ENCODE measurements around the gene NMBR.
"Not testable (repeated sequence)": the region's sequence is repeated elsewhere in the genome, so short reads cannot be mapped to it uniquely, and the experiment has no call there.

Gene NMBR

GRCh38 chr6:142110820-142111219 is 36.1 kb downstream of the NMBR start:
- H3K18ac ChIP-seq (ENCODE audit: low read length); H4K5ac ChIP-seq (ENCODE audit: low read length); H3K79me2 ChIP-seq (ENCODE audit: control insufficient read depth, insufficient read depth, low read length); H3K9ac ChIP-seq (ENCODE audit: low read length); H3K4me3 ChIP-seq (ENCODE audit: low read length); H3K36me3 ChIP-seq (ENCODE audit: control insufficient read depth, insufficient read depth, low read length); H3K79me1 ChIP-seq (ENCODE audit: low read length); H3K4ac ChIP-seq (ENCODE audit: low read depth, low read length); H3K27me3 ChIP-seq (ENCODE audit: insufficient read depth, low read length, poor library complexity); H3K23ac ChIP-seq (ENCODE audit: low read length); DNase-seq; H2BK15ac ChIP-seq (replicated peaks; ENCODE audit: low read depth); H3K4me1 ChIP-seq (ENCODE audit: control insufficient read depth, low read depth, low read length); H2BK5ac ChIP-seq (ENCODE audit: low read length); H2BK120ac ChIP-seq (ENCODE audit: low read depth, low read length); H3K27ac ChIP-seq (ENCODE audit: low read depth, low read length); H3K4me2 ChIP-seq (ENCODE audit: low read length); H3K56ac ChIP-seq (ENCODE audit: low read length); H2AK5ac ChIP-seq (ENCODE audit: low read length); H4K8ac ChIP-seq (ENCODE audit: low read depth, low read length): not testable (repeated sequence)
- WGBS (ENCODE audit: extremely low coverage, insufficient coverage, low lambda C conversion rate), result no CpG with 5 or more reads among the region's 9 CpGs

- DNase-seq; H2BK15ac ChIP-seq (replicated peaks; ENCODE audit: low read depth); H3K56ac ChIP-seq (ENCODE audit: low read length); H3K27me3 ChIP-seq (ENCODE audit: insufficient read depth, low read length, poor library complexity); H3K23ac ChIP-seq (ENCODE audit: low read length); H3K27ac ChIP-seq (ENCODE audit: low read depth, low read length); H3K18ac ChIP-seq (ENCODE audit: low read length); H2AK5ac ChIP-seq (ENCODE audit: low read length); H3K36me3 ChIP-seq (ENCODE audit: control insufficient read depth, insufficient read depth, low read length); H2BK5ac ChIP-seq (ENCODE audit: low read length); H3K79me1 ChIP-seq (ENCODE audit: low read length); H3K4ac ChIP-seq (ENCODE audit: low read depth, low read length); H4K5ac ChIP-seq (ENCODE audit: low read length); H3K4me3 ChIP-seq (ENCODE audit: low read length); H2BK120ac ChIP-seq (ENCODE audit: low read depth, low read length); H3K79me2 ChIP-seq (ENCODE audit: control insufficient read depth, insufficient read depth, low read length); H3K4me1 ChIP-seq (ENCODE audit: control insufficient read depth, low read depth, low read length); H4K8ac ChIP-seq (ENCODE audit: low read depth, low read length); H3K4me2 ChIP-seq (ENCODE audit: low read length); H3K9ac ChIP-seq (ENCODE audit: low read length): not testable (repeated sequence)
- no CpG with 5 or more reads among the region's 5 CpGs for WGBS (ENCODE audit: extremely low coverage, insufficient coverage, low lambda C conversion rate)
These were observed 42.1 kb downstream of the NMBR start for GRCh38 chr6:142104820-142105219.

DNA sequence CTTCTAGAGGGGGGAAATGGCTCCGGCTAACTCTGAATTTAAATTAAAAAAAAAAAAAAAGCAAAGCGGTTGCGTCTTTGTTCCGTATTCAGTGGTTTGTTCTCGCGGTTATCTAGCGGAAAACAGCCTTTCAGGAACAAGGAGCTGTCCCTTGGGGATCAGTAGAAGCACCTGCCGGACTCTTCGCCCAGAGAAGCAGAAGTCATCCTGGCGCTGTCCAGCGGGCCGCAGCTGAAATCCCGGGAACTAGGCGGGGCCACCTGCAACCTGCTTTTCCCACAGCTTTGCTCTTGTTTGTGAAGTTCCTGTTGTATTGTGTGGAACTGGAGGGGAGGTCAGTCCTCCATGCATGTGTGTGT is 58.1 kb downstream of the NMBR start:
- Histone ChIP-seq H3K4me3 (ENCODE audit: low read length) (no peak overlapping the region), H3K79me2 (ENCODE audit: control insufficient read depth, insufficient read depth, low read length) (no peaks in the 10 kb centered on the region), H3K4me1 (ENCODE audit: control insufficient read depth, low read depth, low read length) (no peaks in the 10 kb centered on the region), H3K27me3 (ENCODE audit: insufficient read depth, low read length, poor library complexity) (no peaks in the 10 kb centered on the region), H3K56ac (ENCODE audit: low read length) (no peak overlapping the region), H4K5ac (ENCODE audit: low read length) (no peak overlapping the region), H3K4ac (ENCODE audit: low read depth, low read length) (no peak overlapping the region), H2BK15ac (replicated peaks; ENCODE audit: low read depth) (no peak overlapping the region), H3K79me1 (ENCODE audit: low read length) (no peaks in the 10 kb centered on the region), H2BK5ac (ENCODE audit: low read length) (no peak overlapping the region), H3K36me3 (ENCODE audit: control insufficient read depth, insufficient read depth, low read length) (no peaks in the 10 kb centered on the region), H3K9ac (ENCODE audit: low read length) (no peak overlapping the region), H4K8ac (ENCODE audit: low read depth, low read length) (no peak overlapping the region), H2BK120ac (ENCODE audit: low read depth, low read length) (no peak overlapping the region), H3K18ac (ENCODE audit: low read length) (no peak overlapping the region), H3K4me2 (ENCODE audit: low read length) (no peak overlapping the region), H2AK5ac (ENCODE audit: low read length) (no peak overlapping the region), H3K27ac (ENCODE audit: low read depth, low read length) (no peak overlapping the region), H3K23ac (ENCODE audit: low read length) (no peak overlapping the region)
- DNase-seq, result peak; percentile 65
- no CpG with 5 or more reads among the region's 14 CpGs for WGBS (ENCODE audit: extremely low coverage, insufficient coverage, low lambda C conversion rate)

DNA sequence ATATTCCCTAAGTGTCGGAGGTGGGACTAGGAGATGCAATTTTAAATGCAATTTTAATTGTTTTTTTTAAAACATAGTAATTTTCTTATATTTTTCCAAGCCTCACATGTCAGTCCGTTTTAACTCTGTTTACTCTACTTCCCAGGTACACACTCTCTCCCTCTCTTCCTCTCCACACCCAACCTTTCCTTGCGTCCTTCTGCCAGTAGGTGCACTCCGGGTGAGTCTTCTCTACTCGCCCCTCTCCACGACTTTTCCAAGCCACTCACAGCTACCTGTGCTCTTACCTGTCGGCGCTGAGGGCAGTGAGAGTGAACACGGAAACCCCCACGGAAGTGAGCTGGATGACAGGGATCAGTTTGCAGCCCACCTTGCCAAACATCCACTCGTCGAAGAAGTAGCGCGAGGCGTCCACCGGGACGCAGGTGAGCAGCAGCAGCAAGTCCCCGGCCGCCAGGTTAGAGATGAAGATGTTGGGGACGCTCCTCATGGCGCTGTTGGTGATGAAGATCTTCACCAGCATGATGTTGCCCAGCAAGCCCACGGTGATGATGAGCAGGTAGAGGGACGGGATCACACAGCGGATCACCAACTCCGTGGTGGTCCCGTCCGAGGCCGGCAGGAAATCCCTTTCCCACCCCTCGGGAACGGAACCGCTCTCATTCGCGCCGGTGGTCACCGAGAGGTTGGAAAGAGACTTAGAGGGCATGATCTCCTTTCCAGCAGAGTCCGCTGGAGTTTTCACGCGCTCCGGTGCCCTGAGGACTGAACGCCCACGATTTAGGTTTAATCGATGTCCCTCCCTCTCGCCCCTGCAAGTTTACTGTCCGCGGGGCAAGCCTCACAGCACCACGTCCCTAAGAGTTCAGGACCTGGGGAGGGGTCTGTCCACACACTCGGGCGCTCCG is 58.7 kb downstream of the NMBR start:
- no peak overlapping the region for H3K27ac ChIP-seq (ENCODE audit: low read depth, low read length)

GRCh38 chr6:142079130-142079529 is 67.8 kb downstream of the NMBR start:
- Histone ChIP-seq H3K79me2 (ENCODE audit: control insufficient read depth, insufficient read depth, low read length) (no peaks in the 10 kb centered on the region), H3K4me2 (ENCODE audit: low read length) (no peak overlapping the region), H3K56ac (ENCODE audit: low read length) (no peak overlapping the region), H2BK5ac (ENCODE audit: low read length) (no peak overlapping the region), H3K36me3 (ENCODE audit: control insufficient read depth, insufficient read depth, low read length) (no peaks in the 10 kb centered on the region), H3K4me1 (ENCODE audit: control insufficient read depth, low read depth, low read length) (no peaks in the 10 kb centered on the region), H3K79me1 (ENCODE audit: low read length) (no peaks in the 10 kb centered on the region), H3K9ac (ENCODE audit: low read length) (no peak overlapping the region), H4K8ac (ENCODE audit: low read depth, low read length) (no peak overlapping the region), H2BK15ac (replicated peaks; ENCODE audit: low read depth) (no peak overlapping the region), H3K23ac (ENCODE audit: low read length) (no peak overlapping the region), H3K4ac (ENCODE audit: low read depth, low read length) (no peak overlapping the region), H3K27me3 (ENCODE audit: insufficient read depth, low read length, poor library complexity) (no peaks in the 10 kb centered on the region), H4K5ac (ENCODE audit: low read length) (no peak overlapping the region), H2AK5ac (ENCODE audit: low read length) (no peak overlapping the region), H3K18ac (ENCODE audit: low read length) (no peak overlapping the region), H3K27ac (ENCODE audit: low read depth, low read length) (no peak overlapping the region), H3K4me3 (ENCODE audit: low read length) (no peak overlapping the region), H2BK120ac (ENCODE audit: low read depth, low read length) (no peak overlapping the region)
- no peak for DNase-seq

More for the DNA sequence above, 58.7 kb downstream of the NMBR start:
- Histone ChIP-seq H3K23ac (ENCODE audit: low read length) (no peak overlapping the region), H3K4me2 (ENCODE audit: low read length) (no peak overlapping the region), H2AK5ac (ENCODE audit: low read length) (no peak overlapping the region), H3K56ac (ENCODE audit: low read length) (no peak overlapping the region), H3K79me2 (ENCODE audit: control insufficient read depth, insufficient read depth, low read length) (no peaks in the 10 kb centered on the region), H3K4me3 (ENCODE audit: low read length) (no peak overlapping the region), H4K8ac (ENCODE audit: low read depth, low read length) (no peak overlapping the region), H4K5ac (ENCODE audit: low read length) (no peak overlapping the region), H3K18ac (ENCODE audit: low read length) (no peak overlapping the region), H2BK15ac (replicated peaks; ENCODE audit: low read depth) (no peak overlapping the region), H2BK5ac (ENCODE audit: low read length) (no peak overlapping the region), H3K4me1 (ENCODE audit: control insufficient read depth, low read depth, low read length) (no peaks in the 10 kb centered on the region), H3K36me3 (ENCODE audit: control insufficient read depth, insufficient read depth, low read length) (no peaks in the 10 kb centered on the region), H3K79me1 (ENCODE audit: low read length) (no peaks in the 10 kb centered on the region), H2BK120ac (ENCODE audit: low read depth, low read length) (no peak overlapping the region), H3K4ac (ENCODE audit: low read depth, low read length) (no peak overlapping the region), H3K27me3 (ENCODE audit: insufficient read depth, low read length, poor library complexity) (no peaks in the 10 kb centered on the region), H3K9ac (ENCODE audit: low read length) (no peak overlapping the region)
- DNase-seq, result no peak
- no CpG with 5 or more reads among the region's 49 CpGs for WGBS (ENCODE audit: extremely low coverage, insufficient coverage, low lambda C conversion rate)

All from mesendoderm (in vitro differentiated cells).